Progenitor cell of endocrine pancreas (in vitro differentiated cells): ENCODE measurements around the gene NAB2. TPM values are rescaled to one million over a fixed set of nuclear protein-coding genes. Genes with fewer than 3 reads are reported as not detected.

Experiments
- DNase-seq: peaks from one replicate; pipeline ENCODE4 v3.0.0; 2021; ENCODE audit warnings: low spot score; ENCODE audit not compliant: unreplicated experiment
- H3K27ac Mint-ChIP-seq: 2 replicates; pipeline ENCODE4 v1.8.0; 2021; ENCODE audit warnings: mild to moderate bottlenecking, moderate library complexity, mixed read lengths
- H3K27me3 Mint-ChIP-seq: 2 replicates; pipeline ENCODE4 v1.8.0; 2021; ENCODE audit warnings: mixed read lengths
- H3K36me3 Mint-ChIP-seq: 2 replicates; pipeline ENCODE4 v1.8.0; 2022; ENCODE audit warnings: mixed read lengths; ENCODE audit not compliant: insufficient read depth
- H3K4me1 Mint-ChIP-seq: 2 replicates; pipeline ENCODE4 v1.8.0; 2021; ENCODE audit warnings: low read depth, mixed read lengths
- H3K4me3 Mint-ChIP-seq: 2 replicates; pipeline ENCODE4 v1.8.0; 2021; ENCODE audit warnings: low read depth, mild to moderate bottlenecking, moderate library complexity, mixed read lengths
- H3K9me3 Mint-ChIP-seq: 2 replicates; pipeline ENCODE4 v1.8.0; 2021; ENCODE audit warnings: low read depth, mixed read lengths
- total RNA-seq: library from RNA; stranded (reverse); gene quantifications from 2 replicates; pipeline ENCODE4 v1.2.1, GENCODE V29; 2021
- TF ChIP-seq, protein P1 (sequence below): fragments of 200-600 bp; sonication (generic); IDR thresholded peaks from one replicate; pipeline ENCODE4 v1.5.0; 2021; ENCODE audit warnings: antibody characterized with exemption, mild to moderate bottlenecking; ENCODE audit not compliant: unreplicated experiment

NAB2 gene
- total RNA-seq, 1 donor from 2014 or later, result 13.8 TPM

DNA sequence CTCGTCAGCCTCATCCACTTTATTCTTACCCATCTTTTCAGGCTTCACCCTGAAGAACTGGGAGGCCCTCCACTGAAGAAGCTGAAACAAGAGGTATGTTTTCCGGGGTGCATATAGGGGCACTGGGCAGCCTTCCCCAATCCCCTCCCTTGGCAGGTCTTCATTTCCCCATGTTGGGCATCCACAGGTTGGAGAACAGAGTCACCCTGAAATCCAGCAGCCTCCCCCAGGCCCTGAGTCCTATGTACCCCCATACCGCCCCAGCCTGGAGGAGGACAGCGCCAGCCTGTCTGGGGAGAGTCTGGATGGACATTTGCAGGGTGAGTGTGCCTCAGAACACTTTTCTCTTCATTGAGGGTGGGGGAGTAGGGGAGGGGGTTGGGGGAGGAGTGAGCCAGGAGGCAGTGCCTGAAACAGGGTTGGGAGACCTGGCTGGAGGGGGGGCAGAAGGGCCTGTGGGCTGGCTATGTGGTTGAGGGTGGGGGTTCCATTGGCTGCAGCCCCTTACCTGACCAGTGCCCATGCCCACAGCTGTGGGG lies 4.0 kb downstream of the NAB2 start:
- peaks cover 16% of the 10 kb centered on the region for H3K4me1 Mint-ChIP-seq
- H3K9me3 Mint-ChIP-seq, result no peaks in the 10 kb centered on the region
- H3K27ac Mint-ChIP-seq, result peak overlapping the region; percentile 20
- no peak overlapping the region for H3K4me3 Mint-ChIP-seq
- no peaks in the 10 kb centered on the region for H3K27me3 Mint-ChIP-seq
- H3K36me3 Mint-ChIP-seq, result peaks cover 11% of the 10 kb centered on the region
- TF ChIP-seq, protein P1, sequence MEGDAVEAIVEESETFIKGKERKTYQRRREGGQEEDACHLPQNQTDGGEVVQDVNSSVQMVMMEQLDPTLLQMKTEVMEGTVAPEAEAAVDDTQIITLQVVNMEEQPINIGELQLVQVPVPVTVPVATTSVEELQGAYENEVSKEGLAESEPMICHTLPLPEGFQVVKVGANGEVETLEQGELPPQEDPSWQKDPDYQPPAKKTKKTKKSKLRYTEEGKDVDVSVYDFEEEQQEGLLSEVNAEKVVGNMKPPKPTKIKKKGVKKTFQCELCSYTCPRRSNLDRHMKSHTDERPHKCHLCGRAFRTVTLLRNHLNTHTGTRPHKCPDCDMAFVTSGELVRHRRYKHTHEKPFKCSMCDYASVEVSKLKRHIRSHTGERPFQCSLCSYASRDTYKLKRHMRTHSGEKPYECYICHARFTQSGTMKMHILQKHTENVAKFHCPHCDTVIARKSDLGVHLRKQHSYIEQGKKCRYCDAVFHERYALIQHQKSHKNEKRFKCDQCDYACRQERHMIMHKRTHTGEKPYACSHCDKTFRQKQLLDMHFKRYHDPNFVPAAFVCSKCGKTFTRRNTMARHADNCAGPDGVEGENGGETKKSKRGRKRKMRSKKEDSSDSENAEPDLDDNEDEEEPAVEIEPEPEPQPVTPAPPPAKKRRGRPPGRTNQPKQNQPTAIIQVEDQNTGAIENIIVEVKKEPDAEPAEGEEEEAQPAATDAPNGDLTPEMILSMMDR, result no peak
- no peak for DNase-seq

DNA sequence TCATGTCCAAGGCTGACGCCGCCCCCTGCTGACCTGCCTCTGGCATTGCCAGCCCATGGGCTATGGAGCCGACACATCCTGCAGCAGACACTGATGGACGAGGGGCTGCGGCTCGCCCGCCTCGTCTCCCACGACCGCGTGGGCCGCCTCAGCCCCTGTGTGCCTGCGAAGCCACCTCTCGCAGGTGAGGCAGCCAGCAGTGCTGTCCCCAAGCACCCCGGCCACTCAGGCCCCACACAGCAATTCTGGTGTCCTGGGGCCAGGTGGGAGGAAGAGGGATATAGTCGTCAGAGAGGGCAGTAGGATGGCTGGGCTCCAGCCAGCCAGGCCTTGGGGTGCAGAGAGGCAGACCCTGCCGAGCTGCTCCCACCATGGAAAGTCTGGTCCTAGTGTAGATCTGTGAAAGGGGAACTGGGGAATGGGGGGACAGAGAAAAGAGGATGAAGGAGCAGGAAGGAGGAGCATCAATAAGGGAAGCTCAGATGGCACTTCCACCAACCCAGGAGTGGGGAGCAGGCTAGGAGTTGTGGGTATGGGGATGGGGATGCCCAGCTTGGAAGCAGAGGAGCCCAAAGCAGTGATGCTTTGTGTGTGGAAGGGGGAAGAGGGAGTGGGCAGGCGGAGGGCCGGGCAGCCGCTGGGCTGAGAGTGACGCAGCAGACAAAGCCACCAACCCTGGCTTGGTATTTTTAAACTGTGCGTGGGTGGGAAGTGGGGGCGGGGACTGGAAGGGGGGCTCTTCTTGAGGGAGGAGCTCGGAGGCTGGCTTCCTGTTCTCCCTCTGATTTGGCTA lies 4.7 kb downstream of the NAB2 start:
- Mint-ChIP-seq H3K4me1 (peaks cover 12% of the 10 kb centered on the region), H3K27me3 (no peaks in the 10 kb centered on the region)
- DNase-seq, result peak; percentile 54

DNA sequence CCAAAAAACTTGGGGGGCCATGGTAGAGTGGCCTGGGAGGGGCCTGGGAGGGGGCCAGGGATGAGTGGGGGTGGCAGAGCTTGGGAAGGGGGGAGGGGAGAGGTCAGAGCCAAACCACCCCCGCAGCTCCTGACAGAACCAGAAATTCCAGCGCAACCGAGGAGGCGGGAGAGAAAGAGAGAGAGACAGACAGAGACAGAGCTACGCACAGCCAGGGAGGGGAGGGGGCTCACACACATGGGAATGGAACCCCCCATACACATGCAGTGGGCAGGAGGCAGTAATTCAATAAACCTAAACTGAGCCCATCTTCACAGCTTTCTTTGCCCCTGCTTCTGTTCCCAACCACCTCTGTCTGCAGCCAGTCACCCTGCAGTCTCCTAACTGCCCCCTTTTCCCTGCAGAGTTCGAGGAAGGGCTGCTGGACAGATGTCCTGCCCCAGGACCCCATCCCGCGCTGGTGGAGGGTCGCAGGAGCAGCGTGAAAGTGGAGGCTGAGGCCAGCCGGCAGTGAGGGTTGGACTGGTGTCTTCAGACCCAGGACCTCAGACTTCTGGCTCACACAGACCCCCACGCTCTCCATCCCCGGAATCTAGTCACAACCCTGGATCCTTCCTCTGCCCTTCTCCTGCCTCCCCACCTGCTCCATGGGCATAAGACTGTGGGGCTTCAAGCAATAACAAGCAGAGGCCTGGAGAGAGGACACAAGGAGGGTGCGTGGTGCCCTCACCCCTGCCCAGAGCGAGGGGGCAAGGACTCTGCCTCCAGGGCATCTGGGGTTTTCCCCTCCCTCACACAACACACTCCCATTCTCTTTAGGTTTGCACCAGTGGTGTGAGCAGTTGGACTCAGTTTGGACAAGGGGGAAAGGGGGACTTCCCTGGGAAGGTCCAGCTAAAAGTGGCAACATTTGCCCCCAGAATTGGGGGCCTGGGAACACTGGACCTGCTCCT lies 5.6 kb downstream of the NAB2 start:
- no peaks in the 10 kb centered on the region for H3K27me3 Mint-ChIP-seq
- H3K27ac Mint-ChIP-seq, result no peak overlapping the region
- TF ChIP-seq, protein P1, result no peak
- H3K4me1 Mint-ChIP-seq, result peaks cover 12% of the 10 kb centered on the region
- peaks cover 11% of the 10 kb centered on the region for H3K36me3 Mint-ChIP-seq
- DNase-seq, result no peak
- H3K4me3 Mint-ChIP-seq, result no peak overlapping the region
- no peaks in the 10 kb centered on the region for H3K9me3 Mint-ChIP-seq

More for the DNA sequence above, 4.7 kb downstream of the NAB2 start:
- H3K4me3 Mint-ChIP-seq, result no peak overlapping the region
- peaks cover 11% of the 10 kb centered on the region for H3K36me3 Mint-ChIP-seq
- H3K9me3 Mint-ChIP-seq, result no peaks in the 10 kb centered on the region
- TF ChIP-seq, protein P1, result peak; percentile 67
- no peak overlapping the region for H3K27ac Mint-ChIP-seq

DNA sequence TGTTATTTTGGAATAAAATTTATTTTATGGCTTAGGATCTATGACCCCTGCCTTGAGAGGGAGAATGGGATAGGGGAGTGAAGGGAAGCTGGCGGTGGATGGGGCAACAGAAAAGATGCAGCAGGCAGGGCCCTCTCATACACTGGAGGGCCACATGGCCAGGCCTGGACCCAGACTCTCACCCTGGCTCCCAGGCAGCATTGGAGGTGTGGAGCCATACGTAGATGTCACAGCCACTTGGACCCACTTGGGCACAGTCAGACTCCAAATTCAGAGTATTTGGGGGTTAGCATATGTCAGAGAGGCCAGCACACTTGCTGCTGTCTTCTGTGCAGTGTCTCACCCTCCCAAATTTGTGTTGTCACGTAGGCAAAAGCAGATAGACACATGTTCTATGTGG lies 6.5 kb downstream of the NAB2 start:
- Mint-ChIP-seq H3K27me3 (no peaks in the 10 kb centered on the region), H3K27ac (no peak overlapping the region), H3K36me3 (peaks cover 11% of the 10 kb centered on the region), H3K9me3 (no peaks in the 10 kb centered on the region), H3K4me3 (no peak overlapping the region), H3K4me1 (peaks cover 8% of the 10 kb centered on the region)
- DNase-seq, result no peak
- TF ChIP-seq, protein P1, result no peak

DNA sequence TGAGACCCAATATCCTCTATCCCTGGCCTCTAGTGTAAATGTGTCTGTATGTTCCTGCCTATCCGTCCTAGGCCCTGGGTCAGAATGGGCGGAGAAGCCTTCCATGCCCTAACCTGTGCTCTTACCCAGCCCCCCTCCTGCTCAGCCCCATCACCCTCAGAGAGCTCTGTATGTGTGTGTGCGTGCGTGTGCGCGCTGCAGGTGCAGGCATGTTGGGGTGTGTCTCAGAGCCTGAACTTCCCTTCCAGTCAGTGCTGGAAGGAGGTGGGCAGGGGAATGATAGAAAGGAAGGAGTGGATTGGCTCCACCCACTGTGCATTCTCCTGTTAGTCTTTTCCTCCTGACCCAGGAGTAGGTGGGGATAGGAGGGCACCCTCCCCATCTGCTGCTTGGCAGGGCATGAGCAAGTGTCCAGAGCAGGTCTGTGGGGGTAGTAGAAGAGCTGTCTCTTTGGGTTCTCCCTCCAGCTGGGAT lies 7.2 kb downstream of the NAB2 start:
- TF ChIP-seq, protein P1, result no peak
- Mint-ChIP-seq H3K27me3 (no peaks in the 10 kb centered on the region), H3K9me3 (no peaks in the 10 kb centered on the region), H3K36me3 (peaks cover 9% of the 10 kb centered on the region), H3K4me1 (peaks cover 4% of the 10 kb centered on the region), H3K4me3 (no peak overlapping the region), H3K27ac (peak overlapping the region; percentile 64)
- no peak for DNase-seq
